AG04450 (cell line): ENCODE measurements around the gene TMEM45A. TPM values are rescaled to one million over a fixed set of nuclear protein-coding genes. Genes with fewer than 3 reads are reported as not detected.
"Not testable (repeated sequence)": the region's sequence is repeated elsewhere in the genome, so short reads cannot be mapped to it uniquely, and the experiment has no call there.

ENCODE experiments used
- CTCF ChIA-PET: fragments of 300-600, 350-600 bp; formaldehyde crosslinking; extraction: SDS; loops from one replicate; lab custom pipeline; 2022; ENCODE audit warnings: antibody characterized with exemption, inconsistent platforms; lab: Charles Lee
- POLR2A ChIA-PET: fragments of 350-600 bp; formaldehyde crosslinking; extraction: SDS; loops from one replicate; lab custom pipeline; 2021; ENCODE audit warnings: antibody characterized with exemption, inconsistent platforms; lab: Yijun Ruan, JAX
- DNase-seq: peaks from one replicate; pipeline ENCODE4 v3.0.0-alpha.2; 2011; ENCODE audit warnings: low read depth, low spot score
- H3K27ac ChIP-seq: one replicate; pipeline ENCODE4 v1.5.1; 2012; ENCODE audit warnings: low read depth, low read length, control low read depth
- H3K27me3 ChIP-seq: one replicate; pipeline ENCODE4 v1.6.0; 2012; ENCODE audit warnings: low read length; ENCODE audit not compliant: control insufficient read depth, insufficient read depth
- H3K4me3 ChIP-seq: 2 replicates; pipeline ENCODE4 v1.5.1; 2011; ENCODE audit warnings: mild to moderate bottlenecking, low read depth, low read length, control low read depth
- H3K9me3 ChIP-seq: 2 replicates; pipeline ENCODE4 v1.5.1; 2012; ENCODE audit warnings: low read length; ENCODE audit not compliant: control insufficient read depth, insufficient read depth
- CTCF ChIP-seq: IDR thresholded peaks from 2 replicates; pipeline ENCODE4 v1.5.1; 2011; ENCODE audit warnings: low read depth, low read length, control low read depth, inconsistent platforms
- polyA minus RNA-seq: library from RNA; depleted of rRNA, polyadenylated mRNA; stranded (reverse); fragments of >200 nt; gene quantifications from 2 replicates; pipeline ENCODE4 v1.2.3, GENCODE V29; 2011; rRNA and poly(A)+ RNA removed
- polyA plus RNA-seq: library from polyadenylated mRNA; depleted of rRNA; stranded (reverse); fragments of >200 nt; gene quantifications from 2 replicates; pipeline ENCODE4 v1.2.3, GENCODE V29; 2011; rRNA removed

TMEM45A gene
- 33.0 and 42.8 TPM in 2 replicates for polyA plus RNA-seq
- 9.9 and 18.3 TPM in 2 replicates for polyA minus RNA-seq

DNA sequence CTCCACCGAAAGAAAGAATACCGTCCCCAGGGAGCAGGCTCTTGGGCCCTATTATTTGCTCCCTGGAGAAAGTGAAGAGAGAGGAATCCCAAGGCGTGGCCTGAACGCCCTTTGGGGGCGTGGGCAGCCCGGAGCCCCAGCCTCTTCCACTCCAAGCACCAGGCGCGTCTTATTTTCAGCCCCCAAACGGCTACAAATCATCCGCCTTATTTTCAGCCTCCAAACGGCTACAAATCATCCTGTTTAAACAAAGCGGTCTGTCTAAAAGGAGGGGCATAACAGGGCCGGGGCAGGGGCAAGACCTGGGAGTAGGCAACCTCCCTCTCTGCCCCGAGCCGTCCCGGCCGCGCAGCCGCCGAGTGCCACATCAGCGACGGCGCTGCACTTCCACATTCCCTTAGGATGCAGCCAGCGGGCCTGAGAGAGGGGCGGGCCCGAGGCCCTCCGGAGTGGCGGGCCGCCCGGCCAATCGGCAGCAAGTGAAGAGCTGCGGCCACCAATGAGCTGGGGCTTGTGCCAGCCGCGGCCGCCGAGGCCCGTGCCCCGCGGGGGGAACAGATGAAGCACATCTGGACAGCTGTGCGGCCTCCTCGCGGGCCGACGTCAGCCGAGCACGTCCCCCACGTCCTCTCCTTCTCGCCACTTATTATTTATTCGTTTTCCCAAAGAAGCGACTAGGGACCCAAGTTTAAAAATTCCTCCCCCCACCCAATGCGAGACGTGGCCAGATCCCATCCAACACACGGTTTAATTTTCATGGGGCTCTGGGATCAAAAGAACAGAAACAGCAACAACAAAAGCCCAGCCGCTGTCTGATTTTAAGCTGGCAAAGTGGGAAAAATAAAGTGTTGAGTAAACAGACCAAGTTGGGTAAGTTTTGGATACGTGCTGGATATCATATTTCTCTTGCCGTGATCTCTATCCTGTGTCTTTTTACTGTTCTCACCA, at the start of gene TMEM45A:
Gene TMEM45A (plus strand): TSS at position 561 of the 948 bp plus-strand sequence. CDS start 62,593 bp downstream, outside the sequence.
- TF ChIP-seq CTCF: 0 out of 2 replicates have a peak, but pooled peaks have one; percentile 3
- Histone ChIP-seq H3K27ac (peak within 1 kb of the TSS; percentile 99), H3K9me3 (no peaks in the 10 kb centered on the region), H3K27me3 (peaks cover 3% of the 10 kb centered on the region), H3K4me3 (peak within 1 kb of the TSS; percentile 66)
- POLR2A ChIA-PET: interaction anchor here (0.6 to 1.3 kb wide), 20 partner anchors 13 to 1185 kb away, joined by 3 to 14 read pairs (median 4); partner anchors contain the start of genes LNP1 and TOMM70
- CTCF ChIA-PET: interaction anchor here (0.7 to 1.6 kb wide), 6 partner anchors 10 to 221 kb away, joined by 3 to 10 read pairs (median 8); no protein-coding TSS in a partner anchor
- DNase-seq: peak; percentile 85

GRCh38 chr3:100443690-100444089, 48.7 kb upstream of the TMEM45A start:
- no peak for DNase-seq
- no peak overlapping the region for H3K4me3 ChIP-seq
- ChIA-PET POLR2A (no interaction called here), CTCF (no interaction called here)
- no peak overlapping the region for H3K27ac ChIP-seq
- no peaks in the 10 kb centered on the region for H3K27me3 ChIP-seq
- TF ChIP-seq CTCF: no peak
- no peaks in the 10 kb centered on the region for H3K9me3 ChIP-seq

DNA sequence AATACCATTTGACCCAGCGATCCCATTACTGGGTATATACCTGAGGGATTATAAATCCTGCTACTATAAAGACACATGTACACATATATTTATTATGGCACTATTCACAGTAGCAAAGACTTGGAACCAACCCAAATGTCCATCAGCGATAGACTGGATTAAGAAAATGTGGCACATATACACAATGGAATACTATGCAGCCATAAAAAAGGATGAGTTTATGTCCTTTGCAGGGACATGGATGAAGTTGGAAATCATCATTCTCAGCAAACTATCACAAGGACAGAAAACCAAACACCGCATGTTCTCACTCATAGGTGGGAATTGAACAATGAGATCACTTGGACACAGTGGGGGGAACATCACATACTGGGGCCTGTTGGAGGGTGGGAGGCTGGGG, 45.4 kb upstream of the TMEM45A start:
- H3K27me3 ChIP-seq, CTCF ChIA-PET, H3K27ac ChIP-seq, DNase-seq, H3K4me3 ChIP-seq, POLR2A ChIA-PET, H3K9me3 ChIP-seq: not testable (repeated sequence)

GRCh38 chr3:100448079-100448478, 44.3 kb upstream of the TMEM45A start:
- no peak for DNase-seq
- Histone ChIP-seq H3K4me3 (no peak overlapping the region), H3K27ac (no peak overlapping the region), H3K9me3 (no peaks in the 10 kb centered on the region), H3K27me3 (no peaks in the 10 kb centered on the region)
- CTCF ChIA-PET: interaction anchor here (1.4 to 1.8 kb wide), 2 partner anchors 15 to 142 kb away, joined by 5 to 15 read pairs; no protein-coding TSS in a partner anchor
- no peak for TF ChIP-seq CTCF
- POLR2A ChIA-PET: no interaction called here

- ChIA-PET CTCF (interaction anchor here (1.8 to 3.6 kb wide), 2 partner anchors 14 kb away, joined by 15 to 30 read pairs; no protein-coding TSS in a partner anchor), POLR2A (no interaction called here)
- Histone ChIP-seq H3K9me3 (no peaks in the 10 kb centered on the region), H3K27ac (no peak overlapping the region), H3K4me3 (no peak overlapping the region), H3K27me3 (no peaks in the 10 kb centered on the region)
- DNase-seq: no peak
- no peak for TF ChIP-seq CTCF
Observed at GRCh38 chr3:100449214-100449613, 43.2 kb upstream of the TMEM45A start.
